Mesendoderm (in vitro differentiated cells): ENCODE data around the gene OSBPL5.

Experiments used
- DNase-seq: peaks from one replicate; pipeline ENCODE4 v3.0.0; 2013
- H2AK5ac ChIP-seq: 2 replicates; pipeline ENCODE4 v1.6.1; 2013; ENCODE audit warnings: low read length, inconsistent platforms
- H2BK120ac ChIP-seq: 2 replicates; pipeline ENCODE4 v1.6.1; 2013; ENCODE audit warnings: low read depth, mild to moderate bottlenecking, low read length, moderate library complexity, mixed read lengths
- H2BK15ac ChIP-seq: replicated peaks from 2 replicates; pipeline ENCODE4 v1.6.1; 2013; ENCODE audit warnings: low read depth, mild to moderate bottlenecking, moderate library complexity
- H2BK5ac ChIP-seq: 2 replicates; pipeline ENCODE4 v1.6.1; 2013; ENCODE audit warnings: low read length, inconsistent platforms
- H3K18ac ChIP-seq: 2 replicates; pipeline ENCODE4 v1.6.1; 2013; ENCODE audit warnings: mild to moderate bottlenecking, low read length, mixed read lengths
- H3K23ac ChIP-seq: one replicate; pipeline ENCODE4 v1.6.1; 2013; ENCODE audit warnings: low read length
- H3K27ac ChIP-seq: 2 replicates; pipeline ENCODE4 v1.5.1; 2013; ENCODE audit warnings: low read depth, mild to moderate bottlenecking, inconsistent platforms, low read length, moderate library complexity
- H3K27me3 ChIP-seq: 2 replicates; pipeline ENCODE4 v1.6.1; 2013; ENCODE audit warnings: low read length, control low read depth, mild to moderate bottlenecking, inconsistent platforms; ENCODE audit not compliant: insufficient read depth, poor library complexity
- H3K36me3 ChIP-seq: 2 replicates; pipeline ENCODE4 v1.6.1; 2013; ENCODE audit warnings: low read length, inconsistent platforms; ENCODE audit not compliant: control insufficient read depth, insufficient read depth
- H3K4ac ChIP-seq: one replicate; pipeline ENCODE4 v1.6.1; 2013; ENCODE audit warnings: low read depth, mild to moderate bottlenecking, low read length, moderate library complexity
- H3K4me1 ChIP-seq: 2 replicates; pipeline ENCODE4 v1.6.1; 2013; ENCODE audit warnings: low read depth, low read length, inconsistent platforms; ENCODE audit not compliant: control insufficient read depth
- H3K4me2 ChIP-seq: 2 replicates; pipeline ENCODE4 v1.6.1; 2013; ENCODE audit warnings: low read length
- H3K4me3 ChIP-seq: 2 replicates; pipeline ENCODE4 v1.5.1; 2013; ENCODE audit warnings: mild to moderate bottlenecking, low read length
- H3K56ac ChIP-seq: one replicate; pipeline ENCODE4 v1.6.1; 2013; ENCODE audit warnings: low read length
- H3K79me1 ChIP-seq: 2 replicates; pipeline ENCODE4 v1.6.1; 2013; ENCODE audit warnings: low read length, inconsistent platforms
- H3K79me2 ChIP-seq: 2 replicates; pipeline ENCODE4 v1.6.1; 2013; ENCODE audit warnings: mild to moderate bottlenecking, low read length; ENCODE audit not compliant: control insufficient read depth, insufficient read depth
- H3K9ac ChIP-seq: 2 replicates; pipeline ENCODE4 v1.6.1; 2013; ENCODE audit warnings: low read length, inconsistent platforms
- H4K5ac ChIP-seq: one replicate; pipeline ENCODE4 v1.6.1; 2013; ENCODE audit warnings: low read length
- H4K8ac ChIP-seq: one replicate; pipeline ENCODE4 v1.6.1; 2013; ENCODE audit warnings: low read depth, mild to moderate bottlenecking, control low read depth, low read length, moderate library complexity
- WGBS: extraction: QIAGEN DNeasy Blood & Tissue Kit; methylation state at CpG from one replicate; pipeline ENCODE4 v1.1.7; 2013; ENCODE audit warnings: low lambda C conversion rate, missing lambda C conversion rate; ENCODE audit not compliant: insufficient coverage; ENCODE audit errors: extremely low coverage; 5-methylcytosine and 5-hydroxymethylcytosine counted together

Gene OSBPL5

DNA sequence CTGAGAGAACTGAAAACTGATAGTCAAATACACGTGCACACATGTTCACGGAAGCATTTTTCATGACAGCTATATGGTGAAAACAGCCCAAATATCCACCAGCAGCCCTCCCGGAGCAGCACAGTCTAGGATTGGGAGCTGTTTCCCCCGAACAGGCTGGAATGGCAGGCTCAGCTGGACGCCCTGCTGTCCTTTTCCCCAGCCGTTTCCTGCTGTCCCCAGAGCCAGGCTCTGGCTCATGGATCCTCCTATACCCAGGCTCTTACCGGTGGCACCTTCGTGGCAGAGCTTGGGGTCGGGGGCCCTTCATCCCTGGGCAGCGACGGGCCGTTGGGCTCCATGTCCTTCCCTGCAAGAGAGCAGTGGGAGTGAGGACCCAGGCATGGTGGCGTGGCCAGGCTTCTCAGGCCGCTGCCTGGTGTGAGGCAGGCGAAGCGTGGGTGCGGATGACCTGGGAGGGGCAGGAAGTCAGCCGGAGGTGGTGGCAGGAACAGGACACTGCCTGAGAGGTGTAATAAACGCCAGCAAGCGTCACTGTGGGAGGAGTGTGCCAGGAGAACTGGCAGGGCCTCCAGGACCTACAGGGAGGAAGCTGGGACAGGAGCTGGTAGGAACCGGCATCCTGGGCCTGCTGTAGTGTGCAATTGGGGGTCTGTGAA, 38.8 kb downstream of the OSBPL5 start:
- no peak overlapping the region for H3K23ac ChIP-seq
- H3K4me2 ChIP-seq, result no peak overlapping the region
- H3K18ac ChIP-seq, result no peak overlapping the region
- no CpG with 5 or more reads among the region's 21 CpGs for WGBS
- H3K36me3 ChIP-seq, result no peaks in the 10 kb centered on the region
- H4K8ac ChIP-seq, result no peak overlapping the region
- no peak overlapping the region for H2BK15ac ChIP-seq
- no peak overlapping the region for H3K27ac ChIP-seq
- DNase-seq, result no peak
- no peak overlapping the region for H2AK5ac ChIP-seq
- H4K5ac ChIP-seq, result no peak overlapping the region
- H3K79me1 ChIP-seq, result no peaks in the 10 kb centered on the region
- H3K4me3 ChIP-seq, result no peak overlapping the region
- H3K27me3 ChIP-seq, result no peaks in the 10 kb centered on the region
- no peak overlapping the region for H3K9ac ChIP-seq
- no peak overlapping the region for H2BK120ac ChIP-seq
- H2BK5ac ChIP-seq, result no peak overlapping the region
- H3K4me1 ChIP-seq, result no peaks in the 10 kb centered on the region
- H3K4ac ChIP-seq, result no peak overlapping the region
- H3K79me2 ChIP-seq, result no peaks in the 10 kb centered on the region
- no peak overlapping the region for H3K56ac ChIP-seq

DNA sequence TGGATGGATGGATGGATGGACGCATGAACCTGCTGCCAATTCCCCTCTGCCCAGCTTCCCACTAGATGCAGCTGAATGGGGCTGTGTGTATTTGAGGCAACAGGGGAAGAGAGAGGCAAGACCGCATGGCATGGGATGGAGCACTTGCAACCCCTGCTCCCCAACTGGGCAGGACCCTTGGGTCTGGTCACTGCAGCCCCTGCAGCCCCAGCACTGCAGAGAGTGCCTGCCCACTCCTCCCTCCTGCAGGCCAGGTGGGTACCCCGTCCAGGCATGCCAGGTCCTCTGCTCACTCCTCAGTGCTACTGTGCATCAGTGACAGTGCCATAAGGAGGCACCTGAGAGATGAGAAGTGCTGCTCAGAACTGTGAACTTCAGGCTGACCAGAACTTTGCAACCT, 40.3 kb downstream of the OSBPL5 start:
- no peak overlapping the region for H4K8ac ChIP-seq
- H4K5ac ChIP-seq, result no peak overlapping the region
- no peak overlapping the region for H3K18ac ChIP-seq
- H2BK120ac ChIP-seq, result no peak overlapping the region
- H3K36me3 ChIP-seq, result no peaks in the 10 kb centered on the region
- H2AK5ac ChIP-seq, result no peak overlapping the region
- WGBS, result no CpG with 5 or more reads among the region's 3 CpGs
- H3K9ac ChIP-seq, result no peak overlapping the region
- H3K79me1 ChIP-seq, result no peaks in the 10 kb centered on the region
- no peak overlapping the region for H2BK5ac ChIP-seq
- no peak overlapping the region for H2BK15ac ChIP-seq
- H3K27ac ChIP-seq, result no peak overlapping the region
- H3K4me3 ChIP-seq, result no peak overlapping the region
- H3K23ac ChIP-seq, result no peak overlapping the region
- no peaks in the 10 kb centered on the region for H3K27me3 ChIP-seq
- no peaks in the 10 kb centered on the region for H3K79me2 ChIP-seq
- no peaks in the 10 kb centered on the region for H3K4me1 ChIP-seq
- no peak for DNase-seq
- H3K4me2 ChIP-seq, result no peak overlapping the region
- H3K56ac ChIP-seq, result no peak overlapping the region
- H3K4ac ChIP-seq, result no peak overlapping the region

DNA sequence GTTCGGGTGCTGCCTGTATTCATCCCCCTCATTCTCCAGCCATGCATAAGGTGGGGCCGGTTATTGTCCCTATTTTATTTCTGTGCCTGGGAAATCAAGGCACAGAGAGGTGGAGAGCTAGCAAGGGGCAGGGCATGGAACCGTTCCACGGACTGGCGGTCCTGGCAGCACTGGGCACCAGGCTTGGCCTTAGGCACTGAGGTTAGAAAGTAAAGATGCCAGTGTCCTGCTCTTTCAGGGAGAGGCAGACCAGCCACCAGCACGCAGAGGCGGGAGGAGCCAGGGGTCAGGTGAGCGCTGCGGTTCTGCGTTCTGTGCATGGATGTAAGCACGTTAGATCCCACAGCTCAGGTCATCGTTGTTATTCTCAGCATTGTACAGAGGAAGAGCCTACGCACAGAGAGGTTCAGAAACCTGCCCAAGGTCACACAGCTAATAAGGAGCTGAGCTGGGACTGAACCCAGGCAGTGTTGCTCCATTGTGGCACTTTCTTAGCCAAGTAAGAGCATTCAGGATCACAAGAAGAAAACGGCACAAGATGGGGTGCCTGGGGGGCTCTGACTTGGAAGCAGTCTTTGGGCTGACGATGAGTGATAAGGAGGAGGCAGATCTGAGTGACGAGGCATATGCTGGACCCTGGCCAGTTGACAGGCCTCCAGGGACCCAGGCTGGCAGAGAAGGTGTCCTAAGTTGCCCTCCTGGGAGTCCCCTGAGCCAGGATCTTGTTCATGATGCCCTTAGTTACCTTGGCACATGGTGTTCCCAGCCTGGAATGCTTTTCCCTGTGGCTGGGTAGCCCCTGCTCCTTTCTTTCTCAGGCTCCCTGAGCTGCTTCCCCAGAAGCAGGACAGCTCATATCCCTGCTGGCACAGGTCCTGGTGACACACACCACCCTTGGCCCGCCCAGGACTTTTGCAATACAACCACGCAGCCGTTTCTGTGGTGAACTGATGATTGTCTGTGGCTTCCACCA, 41.1 kb downstream of the OSBPL5 start:
- Histone ChIP-seq H3K23ac (no peak overlapping the region), H2AK5ac (no peak overlapping the region), H2BK120ac (no peak overlapping the region), H3K18ac (no peak overlapping the region), H3K4me2 (no peak overlapping the region), H4K5ac (no peak overlapping the region), H3K4ac (no peak overlapping the region), H3K36me3 (no peaks in the 10 kb centered on the region), H3K4me3 (no peak overlapping the region), H3K27ac (no peak overlapping the region), H3K27me3 (no peaks in the 10 kb centered on the region), H3K56ac (no peak overlapping the region), H3K4me1 (no peaks in the 10 kb centered on the region), H2BK5ac (no peak overlapping the region), H3K79me2 (no peaks in the 10 kb centered on the region), H3K79me1 (no peaks in the 10 kb centered on the region), H3K9ac (no peak overlapping the region), H4K8ac (no peak overlapping the region), H2BK15ac (no peak overlapping the region)
- DNase-seq, result no peak
- WGBS, result no CpG with 5 or more reads among the region's 19 CpGs

DNA sequence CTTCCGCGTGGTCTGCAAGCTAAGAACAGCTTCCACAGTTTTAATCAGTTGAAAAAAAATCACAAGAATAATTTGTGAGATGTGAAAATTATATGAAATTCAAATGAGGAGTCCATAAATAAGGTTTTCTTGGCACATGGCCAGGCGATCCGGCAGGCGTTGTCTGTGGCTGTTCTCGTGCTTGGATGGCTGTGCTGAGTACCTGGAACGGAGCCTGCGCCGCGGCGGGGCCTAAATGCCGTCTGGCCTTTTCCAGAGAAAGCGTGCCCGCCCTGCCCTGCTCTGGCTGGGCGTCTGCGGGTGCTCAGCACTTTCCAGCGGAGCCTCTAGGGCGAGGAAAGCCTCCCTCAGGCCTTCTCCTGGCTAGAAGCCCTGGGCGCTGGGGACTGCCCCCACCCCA, 41.8 kb downstream of the OSBPL5 start:
- Histone ChIP-seq H2BK5ac (no peak overlapping the region), H3K79me2 (no peaks in the 10 kb centered on the region), H3K27me3 (no peaks in the 10 kb centered on the region), H3K4me2 (no peak overlapping the region), H2BK120ac (no peak overlapping the region), H3K9ac (no peak overlapping the region), H3K4me3 (no peak overlapping the region), H3K4me1 (no peaks in the 10 kb centered on the region), H2BK15ac (no peak overlapping the region), H2AK5ac (no peak overlapping the region), H3K79me1 (no peaks in the 10 kb centered on the region), H3K4ac (no peak overlapping the region), H3K36me3 (no peaks in the 10 kb centered on the region), H3K23ac (no peak overlapping the region), H3K27ac (no peak overlapping the region), H3K18ac (no peak overlapping the region), H3K56ac (no peak overlapping the region), H4K8ac (no peak overlapping the region), H4K5ac (no peak overlapping the region)
- DNase-seq, result no peak
- no CpG with 5 or more reads among the region's 19 CpGs for WGBS

DNA sequence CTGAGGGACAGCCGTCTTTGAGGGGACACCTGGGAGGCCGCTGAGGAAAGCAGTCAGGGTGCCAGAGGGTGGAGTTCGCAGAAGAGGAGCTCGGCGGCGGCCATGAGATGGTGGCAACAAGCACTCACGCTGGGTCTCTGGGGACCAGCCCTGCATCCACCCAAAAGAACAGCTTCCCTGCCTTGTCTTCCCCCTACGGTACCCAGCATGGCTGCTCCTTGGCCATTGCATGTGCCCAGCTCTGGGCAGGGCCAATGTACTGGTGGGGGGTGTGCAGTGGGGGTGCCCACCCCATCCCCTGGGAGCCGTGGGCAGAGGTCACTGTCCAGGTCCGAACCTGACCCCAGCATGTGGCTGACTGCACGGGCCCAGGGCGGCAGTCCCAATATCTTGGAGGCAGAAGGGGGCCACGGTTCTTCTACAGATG, 42.3 kb downstream of the OSBPL5 start:
- H3K18ac ChIP-seq, result no peak overlapping the region
- H2AK5ac ChIP-seq, result no peak overlapping the region
- H2BK5ac ChIP-seq, result no peak overlapping the region
- H3K27ac ChIP-seq, result no peak overlapping the region
- H3K4me3 ChIP-seq, result no peak overlapping the region
- H2BK15ac ChIP-seq, result no peak overlapping the region
- no peaks in the 10 kb centered on the region for H3K4me1 ChIP-seq
- H3K79me2 ChIP-seq, result no peaks in the 10 kb centered on the region
- no peak overlapping the region for H4K8ac ChIP-seq
- no peaks in the 10 kb centered on the region for H3K27me3 ChIP-seq
- H4K5ac ChIP-seq, result no peak overlapping the region
- H3K56ac ChIP-seq, result no peak overlapping the region
- no peak for DNase-seq
- H3K4ac ChIP-seq, result no peak overlapping the region
- no peak overlapping the region for H3K9ac ChIP-seq
- H3K36me3 ChIP-seq, result no peaks in the 10 kb centered on the region
- no peak overlapping the region for H3K4me2 ChIP-seq
- no peaks in the 10 kb centered on the region for H3K79me1 ChIP-seq
- H3K23ac ChIP-seq, result no peak overlapping the region
- no CpG with 5 or more reads among the region's 13 CpGs for WGBS
- H2BK120ac ChIP-seq, result no peak overlapping the region
